NB4 (cell line): ENCODE measurements around the gene PRRC1.

Experiments
- DNase-seq: peaks from one replicate; pipeline ENCODE4 v3.0.0; 2010; ENCODE audit warnings: low read depth
- H3K4me3 ChIP-seq: one replicate; pipeline ENCODE4 v1.5.1; 2011; ENCODE audit warnings: mild to moderate bottlenecking, low read depth, low read length, moderate library complexity
- CTCF ChIP-seq: IDR thresholded peaks from one replicate; pipeline ENCODE4 v1.5.1; 2012; ENCODE audit warnings: low read depth, low read length
- MAX ChIP-seq: IDR thresholded peaks from 2 replicates; pipeline ENCODE4 v1.6.1; 2011; ENCODE audit warnings: low read depth, low read length
- MYC ChIP-seq: IDR thresholded peaks from 2 replicates; pipeline ENCODE4 v1.6.1; 2011; ENCODE audit warnings: low read depth, low read length
- POLR2A ChIP-seq: IDR thresholded peaks from 2 replicates; pipeline ENCODE4 v1.6.1; 2011; ENCODE audit warnings: mild to moderate bottlenecking; ENCODE audit not compliant: insufficient read length; ENCODE audit errors: extremely low read depth

Gene PRRC1

DNA sequence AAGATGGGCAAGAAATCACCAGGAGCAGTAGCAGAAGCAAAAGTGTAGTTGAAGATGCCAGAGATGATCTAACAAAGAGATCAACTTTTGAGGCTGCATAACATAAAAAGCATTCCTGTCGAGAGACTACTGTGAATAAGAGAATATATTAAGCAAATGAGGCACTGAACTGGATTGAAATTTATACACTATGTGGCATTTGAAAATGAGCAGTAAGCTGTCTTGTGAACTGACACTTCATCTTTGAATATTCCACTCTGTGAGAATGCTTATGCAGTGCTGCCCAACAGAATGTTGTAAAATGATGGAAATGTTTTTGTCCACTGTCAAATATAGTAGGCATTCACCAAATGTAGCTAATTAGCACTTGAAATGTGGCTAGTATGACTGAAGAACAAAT is 18.9 kb upstream of the PRRC1 start:
- H3K4me3 ChIP-seq, result no peak overlapping the region
- no peak for TF ChIP-seq MYC
- no peak for TF ChIP-seq MAX
- TF ChIP-seq CTCF, result no peak
- TF ChIP-seq POLR2A, result no peak
- DNase-seq, result no peak

DNA sequence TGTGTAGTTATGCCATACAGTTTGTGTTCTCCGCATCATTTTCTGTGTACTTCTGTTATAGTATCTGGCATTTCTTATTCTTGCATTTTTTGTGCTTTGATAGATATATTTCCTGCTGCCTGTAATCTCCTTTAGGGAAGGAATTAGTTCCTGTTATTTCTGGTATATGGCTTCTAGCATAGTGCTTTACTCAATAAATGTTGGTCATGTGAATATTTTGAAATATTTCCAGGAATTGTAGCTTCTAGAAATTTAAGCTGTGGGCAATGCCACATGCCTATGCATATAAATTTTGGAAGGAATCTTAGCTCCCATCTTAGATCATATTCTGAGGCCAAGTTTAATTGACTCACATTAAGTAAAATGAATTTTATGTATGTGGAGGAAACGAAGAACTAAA is 11.5 kb upstream of the PRRC1 start:
- no peak for TF ChIP-seq POLR2A
- no peak for TF ChIP-seq MYC
- TF ChIP-seq MAX, result no peak
- no peak for TF ChIP-seq CTCF
- no peak overlapping the region for H3K4me3 ChIP-seq
- no peak for DNase-seq

GRCh38 chr5:127506616-127507015 is 10.8 kb upstream of the PRRC1 start:
- no peak for DNase-seq
- H3K4me3 ChIP-seq, result no peak overlapping the region
- no peak for TF ChIP-seq CTCF
- no peak for TF ChIP-seq MAX

GRCh38 chr5:127508644-127509373 is 8.6 kb upstream of the PRRC1 start:
- no peak for TF ChIP-seq MYC
- DNase-seq, result no peak
- no peak overlapping the region for H3K4me3 ChIP-seq

DNA sequence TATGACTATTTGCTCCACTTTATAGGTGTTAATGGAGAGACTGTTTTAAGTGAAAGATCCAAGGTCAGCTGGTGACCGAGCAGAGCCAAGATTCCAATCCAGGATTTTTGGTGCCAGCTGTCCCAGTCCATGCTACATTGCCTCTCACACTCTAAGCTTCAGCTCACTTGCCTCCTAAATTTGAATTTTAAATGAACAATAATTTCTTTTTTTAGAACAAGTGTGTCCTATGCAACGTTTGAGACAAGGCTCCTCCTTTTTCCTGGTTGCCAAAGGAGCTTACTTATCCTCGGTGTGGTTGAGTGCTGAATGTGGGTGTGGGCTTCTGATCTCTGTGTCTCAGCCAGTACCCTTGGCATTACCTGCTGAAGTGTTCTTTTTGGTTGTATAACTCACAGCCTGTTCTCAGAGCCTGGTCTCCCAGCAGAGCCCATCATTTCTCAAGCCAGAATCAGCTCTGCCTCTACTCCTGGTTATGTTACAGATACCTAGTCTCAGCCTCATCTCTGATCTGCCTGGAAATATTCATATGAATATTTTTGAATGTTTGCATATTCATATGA is 4.0 kb upstream of the PRRC1 start:
- no peak for TF ChIP-seq CTCF
- TF ChIP-seq MYC, result no peak
- TF ChIP-seq POLR2A, result no peak
- TF ChIP-seq MAX, result no peak
- no peak for DNase-seq
- H3K4me3 ChIP-seq, result no peak overlapping the region

GRCh38 chr5:127514816-127515215 is 2.6 kb upstream of the PRRC1 start:
- H3K4me3 ChIP-seq, result no peak overlapping the region
- TF ChIP-seq POLR2A, result no peak
- no peak for TF ChIP-seq MYC
- TF ChIP-seq CTCF, result no peak
- no peak for TF ChIP-seq MAX
- no peak for DNase-seq
